NOMO-1 (cell line): Measurements from ENCODE around the gene UBTD1.
"Not testable (repeated sequence)": the region's sequence is repeated elsewhere in the genome, so short reads cannot be mapped to it uniquely, and the experiment has no call there.

Experiments
- DNase-seq, 2 experiments: peaks; one replicate each; lab custom pipeline; 2025; ENCODE audit not compliant: unreplicated experiment in 2 of 2; lab: John Stamatoyannopoulos, UW

UBTD1 gene

GRCh38 chr10:97534746-97535367, 36.1 kb downstream of the UBTD1 start:
- DNase-seq, result peak in 1 of 2 experiments; percentile 13

GRCh38 chr10:97537186-97537869, 38.6 kb downstream of the UBTD1 start:
- DNase-seq, result no peak

GRCh38 chr10:97538411-97538810, 39.7 kb downstream of the UBTD1 start:
- DNase-seq, result no peak

- no peak for DNase-seq
Observed at GRCh38 chr10:97538839-97539238, 40.1 kb downstream of the UBTD1 start.

GRCh38 chr10:97539523-97540200, 40.9 kb downstream of the UBTD1 start:
- no peak for DNase-seq

GRCh38 chr10:97540669-97541500, 42.2 kb downstream of the UBTD1 start:
- no peak for DNase-seq

GRCh38 chr10:97542169-97543024, 43.7 kb downstream of the UBTD1 start:
- peak in 1 of 2 experiments; percentile 17 for DNase-seq

- DNase-seq, result peak; percentile 51 to 59
Observed at GRCh38 chr10:97543025-97543546, 44.4 kb downstream of the UBTD1 start.

- no peak for DNase-seq
Observed at GRCh38 chr10:97546456-97547270, 47.9 kb downstream of the UBTD1 start.

GRCh38 chr10:97547271-97547600, 48.5 kb downstream of the UBTD1 start:
- no peak for DNase-seq

GRCh38 chr10:97547962-97548361, 49.2 kb downstream of the UBTD1 start:
- no peak for DNase-seq

GRCh38 chr10:97548828-97549455, 50.2 kb downstream of the UBTD1 start:
- no peak for DNase-seq

GRCh38 chr10:97549587-97550322, 51.0 kb downstream of the UBTD1 start:
- no peak for DNase-seq

GRCh38 chr10:97550336-97551149, 51.8 kb downstream of the UBTD1 start:
- DNase-seq, result no peak

GRCh38 chr10:97551271-97551670, 52.5 kb downstream of the UBTD1 start:
- no peak for DNase-seq

GRCh38 chr10:97553575-97554031, 54.9 kb downstream of the UBTD1 start:
- DNase-seq, result peak; percentile 37 to 38

- DNase-seq, result not testable (repeated sequence)
Observed at GRCh38 chr10:97554336-97554735, 55.6 kb downstream of the UBTD1 start.
